Measurements from ENCODE around the gene TBC1D8. TPM values are rescaled to one million over a fixed set of nuclear protein-coding genes. Genes with fewer than 3 reads are reported as not detected.

TBC1D8 gene
- total and polyA plus RNA-seq, 3 donors from 2014 or later, result 62.2 to 125 (median 90.1) TPM

- Histone ChIP-seq H3K27me3 (no peaks in the 10 kb centered on the region), H3K36me3 (ENCODE audit: low read depth, missing control alignments) (no peaks in the 10 kb centered on the region), H3K4me3 (no peak overlapping the region), H3K9me3 (no peaks in the 10 kb centered on the region), H3K27ac (no peak overlapping the region), H3K4me1 (peaks cover 13% of the 10 kb centered on the region)
- WGBS, 2 donors, result 70 to 86% methylated on average over 2 of the region's 2 CpGs
- TF ChIP-seq POLR2A (IDR thresholded peaks at IDR 0.05) (no peak), CTCF (IDR thresholded peaks at IDR 0.05) (no peak)
- DNase-seq, result no peak
- intact Hi-C loops (cut with DNase I; ENCODE audit: low total_unique reads), result no loop called here
Measured at GRCh38 chr2:101119431-101119830, 31.8 kb downstream of the TBC1D8 start.

- Histone ChIP-seq H3K9me3 (no peaks in the 10 kb centered on the region), H3K27ac (no peak overlapping the region), H3K4me3 (no peak overlapping the region), H3K27me3 (no peaks in the 10 kb centered on the region), H3K4me1 (peaks cover 23% of the 10 kb centered on the region), H3K36me3 (ENCODE audit: low read depth, missing control alignments) (no peaks in the 10 kb centered on the region)
- 93 to 94% methylated on average over 9 of the region's 9 CpGs for WGBS, 2 donors
- DNase-seq, result no peak
- TF ChIP-seq POLR2A (IDR thresholded peaks at IDR 0.05), result no peak
- no peak for TF ChIP-seq CTCF (IDR thresholded peaks at IDR 0.05)
- intact Hi-C loops (cut with DNase I; ENCODE audit: low total_unique reads), result no loop called here
Measured at GRCh38 chr2:101116841-101117552, 34.2 kb downstream of the TBC1D8 start.

- H3K36me3 ChIP-seq (ENCODE audit: low read depth, missing control alignments), result no peaks in the 10 kb centered on the region
- H3K4me1 ChIP-seq, result peaks cover 23% of the 10 kb centered on the region
- intact Hi-C loops (cut with DNase I; ENCODE audit: low total_unique reads), result no loop called here
- H3K4me3 ChIP-seq, result no peak overlapping the region
- TF ChIP-seq POLR2A (IDR thresholded peaks at IDR 0.05) (no peak), CTCF (IDR thresholded peaks at IDR 0.05) (no peak)
- no peak for DNase-seq
- WGBS, 2 donors, result 69 to 81% methylated on average over 4 of the region's 4 CpGs
- H3K27ac ChIP-seq, result no peak overlapping the region
- H3K9me3 ChIP-seq, result no peaks in the 10 kb centered on the region
- no peaks in the 10 kb centered on the region for H3K27me3 ChIP-seq
Measured at GRCh38 chr2:101116348-101116747, 34.8 kb downstream of the TBC1D8 start.

- Histone ChIP-seq H3K4me1 (peaks cover 22% of the 10 kb centered on the region), H3K27me3 (no peaks in the 10 kb centered on the region), H3K9me3 (no peaks in the 10 kb centered on the region), H3K4me3 (no peak overlapping the region), H3K36me3 (ENCODE audit: low read depth, missing control alignments) (no peaks in the 10 kb centered on the region), H3K27ac (peak overlapping the region; percentile 26 to 39)
- TF ChIP-seq POLR2A (IDR thresholded peaks at IDR 0.05), result no peak
- TF ChIP-seq CTCF (IDR thresholded peaks at IDR 0.05), result no peak
- 87 to 91% methylated on average over 3 to 4 of the region's 4 CpGs for WGBS, 2 donors
- DNase-seq, result no peak
- intact Hi-C loops (cut with DNase I; ENCODE audit: low total_unique reads), result no loop called here
Measured at GRCh38 chr2:101115664-101116063, 35.5 kb downstream of the TBC1D8 start.

GRCh38 chr2:101114815-101115214 lies 36.4 kb downstream of the TBC1D8 start:
- Histone ChIP-seq H3K27ac (peak overlapping the region; percentile 26 to 39), H3K4me1 (peaks cover 21% of the 10 kb centered on the region), H3K4me3 (no peak overlapping the region), H3K9me3 (no peaks in the 10 kb centered on the region), H3K36me3 (ENCODE audit: low read depth, missing control alignments) (no peaks in the 10 kb centered on the region), H3K27me3 (no peaks in the 10 kb centered on the region)
- DNase-seq, result peak; percentile 47
- no peak for TF ChIP-seq POLR2A (IDR thresholded peaks at IDR 0.05)
- no peak for TF ChIP-seq CTCF (IDR thresholded peaks at IDR 0.05)
- intact Hi-C loops (cut with DNase I; ENCODE audit: low total_unique reads), result no loop called here
- 68 to 70% methylated on average over 6 of the region's 6 CpGs for WGBS, 2 donors

Measured in testis (tissue), 3 donors.